ENCODE measurements around the gene SPECC1.
A peak's percentile ranks its signal among the peaks of the same experiment; 100 is the strongest.

The SPECC1 gene

DNA sequence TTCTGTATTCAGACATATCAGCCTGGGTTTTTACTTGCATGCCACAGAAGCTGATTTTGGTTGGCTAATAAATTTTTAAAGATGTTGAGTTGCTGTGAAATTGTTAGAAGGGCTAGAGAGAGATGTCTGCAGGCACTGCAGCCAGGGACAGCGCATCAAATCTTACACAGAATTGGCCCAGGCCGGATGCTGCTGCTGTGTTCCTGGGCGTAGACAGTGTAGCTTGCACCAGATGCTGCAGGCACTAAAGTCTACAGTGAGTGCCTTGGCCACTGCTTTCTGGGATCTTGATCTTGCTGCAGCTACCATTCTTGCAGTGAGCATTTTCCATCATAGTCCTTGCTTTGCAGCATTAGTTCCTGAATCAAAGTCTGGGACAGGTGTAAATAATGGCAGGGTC lies 169.9 kb downstream of the SPECC1 start:
- Histone ChIP-seq H4K91ac (ENCODE audit: low read depth, low read length) (no peak overlapping the region), H2BK5ac (ENCODE audit: low read depth, low read length, poor library complexity) (no peak overlapping the region), H3K4me3 (ENCODE audit: low read depth, low read length) (no peak overlapping the region), H2BK120ac (ENCODE audit: insufficient read depth, low read length, poor library complexity) (no peak overlapping the region), H3K18ac (ENCODE audit: low read length) (no peak overlapping the region), H3K4ac (ENCODE audit: low read depth, low read length) (peak overlapping the region; percentile 71), H3K4me1 (ENCODE audit: control insufficient read depth in 1 of 2, insufficient read depth in 2 of 2, low read length in 2 of 2) (peaks cover 18 to 19% of the 10 kb centered on the region in 2 experiments), H2BK12ac (ENCODE audit: low read length) (no peak overlapping the region), H2AFZ (ENCODE audit: insufficient read depth, low read length, poor library complexity) (no peak overlapping the region), H3K23ac (ENCODE audit: low read length) (no peak overlapping the region), H4K12ac (ENCODE audit: low read depth, low read length) (no peak overlapping the region), H3K9ac (ENCODE audit: low read length) (no peak overlapping the region), H3K36me3 (ENCODE audit: control insufficient read depth in 1 of 2, insufficient read depth in 2 of 2, low read length in 2 of 2) (no peaks in the 10 kb centered on the region), H4K8ac (ENCODE audit: low read depth, low read length) (no peak overlapping the region), H3K9me3 (ENCODE audit: insufficient read depth, low read depth, low read length) (no peaks in the 10 kb centered on the region), H3K27ac (ENCODE audit: low read depth, low read length) (no peak overlapping the region), H2AK5ac (ENCODE audit: low read length) (no peak overlapping the region), H3K79me2 (ENCODE audit: control insufficient read depth, insufficient read depth, low read length, poor library complexity) (peaks cover 28% of the 10 kb centered on the region), H3K27me3 (ENCODE audit: insufficient read depth, low read length) (no peaks in the 10 kb centered on the region), H3K79me1 (ENCODE audit: low read length) (peaks cover 14% of the 10 kb centered on the region), H3K14ac (ENCODE audit: low read length) (no peak overlapping the region), H3K4me2 (ENCODE audit: low read length) (no peak overlapping the region)
- no peak for DNase-seq
- no CpG with 5 or more reads among the region's 3 CpGs for WGBS (ENCODE audit: extremely low coverage, insufficient coverage, insufficient read length)

DNA sequence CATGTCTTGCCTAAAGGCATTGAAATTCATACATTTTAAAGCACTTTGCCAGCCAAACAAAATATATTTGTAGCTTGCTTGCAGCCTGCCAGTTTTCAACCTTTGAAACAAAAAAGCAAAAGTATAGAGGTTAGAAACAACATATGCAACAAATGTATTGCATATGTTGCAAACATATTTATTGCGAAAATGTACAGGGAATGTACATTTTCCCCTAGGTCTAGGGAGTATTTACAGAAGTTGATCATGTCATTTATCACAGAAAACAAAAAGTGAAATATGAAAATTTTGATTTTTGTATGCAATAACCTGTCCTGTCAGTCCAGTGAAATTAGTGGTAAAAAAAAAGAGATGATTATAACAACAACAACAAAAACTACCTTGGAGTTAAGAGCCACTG lies 171.5 kb downstream of the SPECC1 start:
- no CpG with 5 or more reads among the region's 1 CpG for WGBS (ENCODE audit: extremely low coverage, insufficient coverage, insufficient read length)
- Histone ChIP-seq H3K14ac (ENCODE audit: low read length) (no peak overlapping the region), H2BK120ac (ENCODE audit: insufficient read depth, low read length, poor library complexity) (no peak overlapping the region), H3K4ac (ENCODE audit: low read depth, low read length) (peak overlapping the region; percentile 75), H3K27ac (ENCODE audit: low read depth, low read length) (no peak overlapping the region), H3K9ac (ENCODE audit: low read length) (no peak overlapping the region), H4K8ac (ENCODE audit: low read depth, low read length) (no peak overlapping the region), H3K4me3 (ENCODE audit: low read depth, low read length) (no peak overlapping the region), H3K79me1 (ENCODE audit: low read length) (peaks cover 8% of the 10 kb centered on the region), H3K79me2 (ENCODE audit: control insufficient read depth, insufficient read depth, low read length, poor library complexity) (peaks cover 23% of the 10 kb centered on the region), H3K27me3 (ENCODE audit: insufficient read depth, low read length) (no peaks in the 10 kb centered on the region), H2BK5ac (ENCODE audit: low read depth, low read length, poor library complexity) (no peak overlapping the region), H3K36me3 (ENCODE audit: control insufficient read depth in 1 of 2, insufficient read depth in 2 of 2, low read length in 2 of 2) (no peaks in the 10 kb centered on the region), H3K9me3 (ENCODE audit: insufficient read depth, low read depth, low read length) (no peaks in the 10 kb centered on the region), H3K18ac (ENCODE audit: low read length) (no peak overlapping the region), H3K4me2 (ENCODE audit: low read length) (no peak overlapping the region), H3K23ac (ENCODE audit: low read length) (no peak overlapping the region), H2BK12ac (ENCODE audit: low read length) (no peak overlapping the region), H2AFZ (ENCODE audit: insufficient read depth, low read length, poor library complexity) (no peak overlapping the region), H4K12ac (ENCODE audit: low read depth, low read length) (no peak overlapping the region), H2AK5ac (ENCODE audit: low read length) (no peak overlapping the region), H4K91ac (ENCODE audit: low read depth, low read length) (no peak overlapping the region), H3K4me1 (ENCODE audit: control insufficient read depth in 1 of 2, insufficient read depth in 2 of 2, low read length in 2 of 2) (peaks cover 17 to 18% of the 10 kb centered on the region in 2 experiments)
- no peak for DNase-seq

DNA sequence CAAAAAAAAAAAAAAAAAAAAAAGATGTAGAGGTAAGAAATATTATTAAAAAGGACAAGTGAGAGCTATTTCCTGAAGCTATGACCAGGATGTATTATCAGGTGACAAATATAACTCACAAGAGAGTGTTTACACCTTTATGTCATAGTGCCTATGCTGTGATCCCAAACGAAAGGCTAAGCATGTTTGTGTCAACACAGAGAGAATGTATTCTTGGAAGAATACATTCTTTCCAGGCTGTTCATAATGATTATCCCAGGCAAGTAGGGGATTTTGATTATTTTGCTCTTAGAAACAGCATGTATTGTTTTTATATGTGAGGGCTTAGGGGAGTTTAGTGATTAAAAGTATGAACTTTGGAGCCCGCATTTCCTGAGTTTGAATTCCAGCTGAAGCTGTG lies 175.0 kb downstream of the SPECC1 start:
- H4K12ac ChIP-seq (ENCODE audit: low read depth, low read length), result no peak overlapping the region
- no peak overlapping the region for H2AFZ ChIP-seq (ENCODE audit: insufficient read depth, low read length, poor library complexity)
- no peak overlapping the region for H3K4ac ChIP-seq (ENCODE audit: low read depth, low read length)
- H3K4me2 ChIP-seq (ENCODE audit: low read length), result no peak overlapping the region
- DNase-seq, result peak in 1 of 2 donors; percentile 6
- H3K4me3 ChIP-seq (ENCODE audit: low read depth, low read length), result no peak overlapping the region
- no peaks in the 10 kb centered on the region for H3K27me3 ChIP-seq (ENCODE audit: insufficient read depth, low read length)
- H4K91ac ChIP-seq (ENCODE audit: low read depth, low read length), result no peak overlapping the region
- H3K79me1 ChIP-seq (ENCODE audit: low read length), result peaks cover 6% of the 10 kb centered on the region
- no peaks in the 10 kb centered on the region for H3K9me3 ChIP-seq (ENCODE audit: insufficient read depth, low read depth, low read length)
- H3K23ac ChIP-seq (ENCODE audit: low read length), result no peak overlapping the region
- no peak overlapping the region for H3K27ac ChIP-seq (ENCODE audit: low read depth, low read length)
- H2BK120ac ChIP-seq (ENCODE audit: insufficient read depth, low read length, poor library complexity), result no peak overlapping the region
- no CpG with 5 or more reads among the region's 2 CpGs for WGBS (ENCODE audit: extremely low coverage, insufficient coverage, insufficient read length)
- no peak overlapping the region for H4K8ac ChIP-seq (ENCODE audit: low read depth, low read length)
- no peak overlapping the region for H3K18ac ChIP-seq (ENCODE audit: low read length)
- no peak overlapping the region for H2BK5ac ChIP-seq (ENCODE audit: low read depth, low read length, poor library complexity)
- no peak overlapping the region for H2AK5ac ChIP-seq (ENCODE audit: low read length)
- H3K79me2 ChIP-seq (ENCODE audit: control insufficient read depth, insufficient read depth, low read length, poor library complexity), result peaks cover 18% of the 10 kb centered on the region
- H3K14ac ChIP-seq (ENCODE audit: low read length), result no peak overlapping the region
- H3K36me3 ChIP-seq (ENCODE audit: control insufficient read depth in 1 of 2, insufficient read depth in 2 of 2, low read length in 2 of 2), result no peaks in the 10 kb centered on the region
- H3K4me1 ChIP-seq (ENCODE audit: control insufficient read depth in 1 of 2, insufficient read depth in 2 of 2, low read length in 2 of 2), result peaks cover 16 to 20% of the 10 kb centered on the region in 2 experiments
- no peak overlapping the region for H2BK12ac ChIP-seq (ENCODE audit: low read length)
- no peak overlapping the region for H3K9ac ChIP-seq (ENCODE audit: low read length)

DNA sequence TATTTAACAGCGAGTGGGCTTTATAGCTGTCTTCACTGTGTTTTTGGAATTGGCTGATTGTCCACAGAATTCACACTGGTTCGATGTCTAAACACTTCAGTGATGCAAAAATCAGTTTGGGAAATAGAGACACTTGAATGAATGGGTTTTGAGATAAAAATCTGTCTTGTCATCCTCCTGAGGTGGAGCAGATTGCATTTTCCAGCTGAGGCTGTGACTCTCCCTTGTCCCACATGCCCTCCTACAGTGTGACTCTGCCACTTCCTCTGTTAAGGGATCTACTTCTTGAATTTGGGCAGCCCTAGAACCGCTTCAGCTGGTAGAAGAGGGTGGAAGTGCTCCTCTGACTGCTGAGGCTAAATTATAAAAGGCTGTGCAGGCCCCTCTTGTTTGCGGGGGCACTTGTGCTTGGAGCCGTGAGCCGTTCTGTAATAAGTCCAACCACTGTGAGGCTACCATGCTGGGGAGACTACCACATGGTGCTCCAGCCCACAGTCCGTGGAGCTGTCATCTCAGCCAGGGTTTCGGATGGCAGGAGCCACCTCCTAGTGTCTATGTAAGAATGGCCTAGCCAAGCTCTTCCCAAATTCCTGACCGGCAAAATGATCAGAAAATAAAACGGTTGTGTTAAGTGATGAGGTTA lies 175.9 kb downstream of the SPECC1 start:
- Histone ChIP-seq H3K23ac (ENCODE audit: low read length) (no peak overlapping the region), H4K12ac (ENCODE audit: low read depth, low read length) (no peak overlapping the region), H2BK120ac (ENCODE audit: insufficient read depth, low read length, poor library complexity) (peak overlapping the region; percentile 5), H3K4me2 (ENCODE audit: low read length) (peak overlapping the region; percentile 4), H3K9me3 (ENCODE audit: insufficient read depth, low read depth, low read length) (no peaks in the 10 kb centered on the region), H2BK5ac (ENCODE audit: low read depth, low read length, poor library complexity) (no peak overlapping the region), H3K4me1 (ENCODE audit: control insufficient read depth in 1 of 2, insufficient read depth in 2 of 2, low read length in 2 of 2) (peaks cover 20 to 24% of the 10 kb centered on the region in 2 experiments), H2BK12ac (ENCODE audit: low read length) (peak overlapping the region; percentile 9), H3K14ac (ENCODE audit: low read length) (no peak overlapping the region), H3K18ac (ENCODE audit: low read length) (peak overlapping the region; percentile 4), H4K91ac (ENCODE audit: low read depth, low read length) (peak overlapping the region; percentile 33), H3K79me2 (ENCODE audit: control insufficient read depth, insufficient read depth, low read length, poor library complexity) (peaks cover 16% of the 10 kb centered on the region), H4K8ac (ENCODE audit: low read depth, low read length) (peak overlapping the region; percentile 5), H3K9ac (ENCODE audit: low read length) (no peak overlapping the region), H2AFZ (ENCODE audit: insufficient read depth, low read length, poor library complexity) (no peak overlapping the region), H3K4me3 (ENCODE audit: low read depth, low read length) (no peak overlapping the region), H3K27me3 (ENCODE audit: insufficient read depth, low read length) (no peaks in the 10 kb centered on the region), H3K4ac (ENCODE audit: low read depth, low read length) (peak overlapping the region; percentile 50), H3K79me1 (ENCODE audit: low read length) (peaks cover 6% of the 10 kb centered on the region), H3K36me3 (ENCODE audit: control insufficient read depth in 1 of 2, insufficient read depth in 2 of 2, low read length in 2 of 2) (no peaks in the 10 kb centered on the region), H2AK5ac (ENCODE audit: low read length) (no peak overlapping the region), H3K27ac (ENCODE audit: low read depth, low read length) (peak overlapping the region; percentile 52)
- DNase-seq, result peak in 1 of 2 donors; percentile 54
- no CpG with 5 or more reads among the region's 10 CpGs for WGBS (ENCODE audit: extremely low coverage, insufficient coverage, insufficient read length)

Data from trophoblast cell (in vitro differentiated cells and primary cell).